Measurements from ENCODE around the gene TCEAL7. TPM values are rescaled to one million over a fixed set of nuclear protein-coding genes. Genes with fewer than 3 reads are reported as not detected.

Gene TCEAL7
- total RNA-seq, 1 donor from 2014 or later, result 67.2 TPM

- TF ChIP-seq CTCF (IDR thresholded peaks at IDR 0.05; ENCODE audit: partially characterized antibody, unreplicated experiment), result no peak
- H3K36me3 Mint-ChIP-seq (ENCODE audit: unreplicated experiment), result no peaks in the 10 kb centered on the region
- no peak overlapping the region for H3K4me3 Mint-ChIP-seq (ENCODE audit: unreplicated experiment)
- H3K27me3 Mint-ChIP-seq (ENCODE audit: unreplicated experiment), result peaks cover 2% of the 10 kb centered on the region
- H3K9me3 Mint-ChIP-seq (ENCODE audit: unreplicated experiment), result no peaks in the 10 kb centered on the region
- peak overlapping the region; percentile 28 for H3K27ac Mint-ChIP-seq (ENCODE audit: unreplicated experiment)
- DNase-seq, result no peak
- H3K4me1 Mint-ChIP-seq (ENCODE audit: low read depth, unreplicated experiment), result peaks cover 3% of the 10 kb centered on the region
Measured at GRCh38 chrX:103360092-103360491, 30.1 kb downstream of the TCEAL7 start.

GRCh38 chrX:103360916-103361315, 30.9 kb downstream of the TCEAL7 start:
- H3K4me3 Mint-ChIP-seq (ENCODE audit: unreplicated experiment), result no peak overlapping the region
- DNase-seq, result no peak
- no peaks in the 10 kb centered on the region for H3K36me3 Mint-ChIP-seq (ENCODE audit: unreplicated experiment)
- TF ChIP-seq CTCF (IDR thresholded peaks at IDR 0.05; ENCODE audit: partially characterized antibody, unreplicated experiment), result no peak
- no peaks in the 10 kb centered on the region for H3K9me3 Mint-ChIP-seq (ENCODE audit: unreplicated experiment)
- H3K27ac Mint-ChIP-seq (ENCODE audit: unreplicated experiment), result no peak overlapping the region
- H3K27me3 Mint-ChIP-seq (ENCODE audit: unreplicated experiment), result peaks cover 1% of the 10 kb centered on the region
- H3K4me1 Mint-ChIP-seq (ENCODE audit: low read depth, unreplicated experiment), result peaks cover 3% of the 10 kb centered on the region

GRCh38 chrX:103361798-103362197, 31.8 kb downstream of the TCEAL7 start:
- no peak for DNase-seq
- H3K27me3 Mint-ChIP-seq (ENCODE audit: unreplicated experiment), result no peaks in the 10 kb centered on the region
- TF ChIP-seq CTCF (IDR thresholded peaks at IDR 0.05; ENCODE audit: partially characterized antibody, unreplicated experiment), result no peak
- no peaks in the 10 kb centered on the region for H3K36me3 Mint-ChIP-seq (ENCODE audit: unreplicated experiment)
- no peak overlapping the region for H3K27ac Mint-ChIP-seq (ENCODE audit: unreplicated experiment)
- no peak overlapping the region for H3K4me3 Mint-ChIP-seq (ENCODE audit: unreplicated experiment)
- H3K4me1 Mint-ChIP-seq (ENCODE audit: low read depth, unreplicated experiment), result peaks cover 3% of the 10 kb centered on the region
- H3K9me3 Mint-ChIP-seq (ENCODE audit: unreplicated experiment), result peaks cover 1% of the 10 kb centered on the region

GRCh38 chrX:103362474-103362873, 32.4 kb downstream of the TCEAL7 start:
- peaks cover 1% of the 10 kb centered on the region for H3K9me3 Mint-ChIP-seq (ENCODE audit: unreplicated experiment)
- no peaks in the 10 kb centered on the region for H3K36me3 Mint-ChIP-seq (ENCODE audit: unreplicated experiment)
- peaks cover 2% of the 10 kb centered on the region for H3K4me1 Mint-ChIP-seq (ENCODE audit: low read depth, unreplicated experiment)
- H3K27me3 Mint-ChIP-seq (ENCODE audit: unreplicated experiment), result no peaks in the 10 kb centered on the region
- H3K27ac Mint-ChIP-seq (ENCODE audit: unreplicated experiment), result no peak overlapping the region
- H3K4me3 Mint-ChIP-seq (ENCODE audit: unreplicated experiment), result no peak overlapping the region
- no peak for TF ChIP-seq CTCF (IDR thresholded peaks at IDR 0.05; ENCODE audit: partially characterized antibody, unreplicated experiment)
- DNase-seq, result no peak

- H3K36me3 Mint-ChIP-seq (ENCODE audit: unreplicated experiment), result no peaks in the 10 kb centered on the region
- H3K9me3 Mint-ChIP-seq (ENCODE audit: unreplicated experiment), result peaks cover 1% of the 10 kb centered on the region
- H3K27ac Mint-ChIP-seq (ENCODE audit: unreplicated experiment), result no peak overlapping the region
- no peaks in the 10 kb centered on the region for H3K27me3 Mint-ChIP-seq (ENCODE audit: unreplicated experiment)
- TF ChIP-seq CTCF (IDR thresholded peaks at IDR 0.05; ENCODE audit: partially characterized antibody, unreplicated experiment), result no peak
- H3K4me1 Mint-ChIP-seq (ENCODE audit: low read depth, unreplicated experiment), result no peaks in the 10 kb centered on the region
- H3K4me3 Mint-ChIP-seq (ENCODE audit: unreplicated experiment), result no peak overlapping the region
- no peak for DNase-seq
Measured at GRCh38 chrX:103363046-103363445, 33.0 kb downstream of the TCEAL7 start.
